ENCODE results near the gene CUL9. TPM values are rescaled to one million over a fixed set of nuclear protein-coding genes. Genes with fewer than 3 reads are reported as not detected.

Gene CUL9
- total and polyA plus RNA-seq, 2 donors from 2014 or later, result 34.7 to 47.3 TPM

GRCh38 chr6:43263314-43264178, 81.5 kb downstream of the CUL9 start:
- DNase-seq, result peak in 4 of 5 donors; percentile 76 to 87 (median 83)
- Histone ChIP-seq H3K4me1 (ENCODE audit: control insufficient read depth in 2 of 3, insufficient read depth in 2 of 3, low read depth in 1 of 3, low read length in 3 of 3) (peaks cover 0 to 8% (median 7%) of the 10 kb centered on the region in 3 donors), H3K27me3 (ENCODE audit: control insufficient read depth, insufficient read depth, low read length) (no peaks in the 10 kb centered on the region), H3K36me3 (ENCODE audit: control insufficient read depth in 2 of 3, insufficient read depth in 3 of 3, low read length in 3 of 3) (no peaks in the 10 kb centered on the region), H3K27ac (ENCODE audit: low read depth in 2 of 2, low read length in 2 of 2) (no peak overlapping the region), H3K4me3 (ENCODE audit: low read length in 3 of 3) (no peak overlapping the region), H3K9ac (ENCODE audit: low read length in 3 of 3) (no peak overlapping the region), H3K9me3 (ENCODE audit: control insufficient read depth in 2 of 3, insufficient read depth in 1 of 3, low read length in 3 of 3) (no peaks in the 10 kb centered on the region)
- no peak for FAIRE-seq
- intact Hi-C loops (cut with DNase I), result loop anchor here (10.0 kb wide), 1 partner anchor 71 kb away; no protein-coding TSS in a partner anchor
- TF ChIP-seq CTCF (IDR thresholded peaks at IDR 0.05; ENCODE audit: borderline replicate concordance, extremely low read depth, insufficient read depth), result peak; percentile 84

- Histone ChIP-seq H3K4me1 (ENCODE audit: control insufficient read depth in 2 of 3, insufficient read depth in 2 of 3, low read depth in 1 of 3, low read length in 3 of 3) (peaks cover 0 to 18% (median 14%) of the 10 kb centered on the region in 3 donors), H3K4me3 (ENCODE audit: low read length in 3 of 3) (no peak overlapping the region), H3K27ac (ENCODE audit: low read depth in 2 of 2, low read length in 2 of 2) (no peak overlapping the region), H3K9me3 (ENCODE audit: control insufficient read depth in 2 of 3, insufficient read depth in 1 of 3, low read length in 3 of 3) (no peaks in the 10 kb centered on the region), H3K27me3 (ENCODE audit: control insufficient read depth, insufficient read depth, low read length) (no peaks in the 10 kb centered on the region), H3K9ac (ENCODE audit: low read length in 3 of 3) (no peak overlapping the region), H3K36me3 (ENCODE audit: control insufficient read depth in 2 of 3, insufficient read depth in 3 of 3, low read length in 3 of 3) (no peaks in the 10 kb centered on the region)
- FAIRE-seq (no peak), DNase-seq (no peak)
- intact Hi-C loops (cut with DNase I), result loop anchor here (10.0 kb wide), 1 partner anchor 70 kb away; no protein-coding TSS in a partner anchor
- no peak for TF ChIP-seq CTCF (IDR thresholded peaks at IDR 0.05; ENCODE audit: borderline replicate concordance, extremely low read depth, insufficient read depth)
Observed at GRCh38 chr6:43264599-43265145, 82.7 kb downstream of the CUL9 start.

- H3K27me3 ChIP-seq (ENCODE audit: control insufficient read depth, insufficient read depth, low read length), result no peaks in the 10 kb centered on the region
- TF ChIP-seq CTCF (IDR thresholded peaks at IDR 0.05; ENCODE audit: borderline replicate concordance, extremely low read depth, insufficient read depth), result no peak
- H3K4me1 ChIP-seq (ENCODE audit: control insufficient read depth in 2 of 3, insufficient read depth in 2 of 3, low read depth in 1 of 3, low read length in 3 of 3), result peaks cover 0 to 18% (median 15%) of the 10 kb centered on the region in 3 donors
- no peak overlapping the region for H3K9ac ChIP-seq (ENCODE audit: low read length in 3 of 3)
- no peaks in the 10 kb centered on the region for H3K36me3 ChIP-seq (ENCODE audit: control insufficient read depth in 2 of 3, insufficient read depth in 3 of 3, low read length in 3 of 3)
- H3K27ac ChIP-seq (ENCODE audit: low read depth in 2 of 2, low read length in 2 of 2), result no peak overlapping the region
- H3K4me3 ChIP-seq (ENCODE audit: low read length in 3 of 3), result no peak overlapping the region
- no peaks in the 10 kb centered on the region for H3K9me3 ChIP-seq (ENCODE audit: control insufficient read depth in 2 of 3, insufficient read depth in 1 of 3, low read length in 3 of 3)
- intact Hi-C loops (cut with DNase I), result loop anchor here (10.0 kb wide), 1 partner anchor 69 kb away; no protein-coding TSS in a partner anchor
- DNase-seq, result no peak
- no peak for FAIRE-seq
Observed at GRCh38 chr6:43265564-43265963, 83.6 kb downstream of the CUL9 start.

Measured in kidney (tissue), 14 donors.